Endodermal cell (in vitro differentiated cells): ENCODE data around the gene SPAG5. TPM values are rescaled to one million over a fixed set of nuclear protein-coding genes. Genes with fewer than 3 reads are reported as not detected.

Experiments
- DNase-seq: peaks from one replicate; pipeline ENCODE4 v3.0.0-alpha.2; 2017
- H3K27ac ChIP-seq: 2 replicates; pipeline ENCODE4 v1.5.1; 2013; ENCODE audit warnings: mild to moderate bottlenecking, low read depth, low read length, moderate library complexity
- H3K27me3 ChIP-seq: 2 replicates; pipeline ENCODE4 v1.6.1; 2013; ENCODE audit warnings: mild to moderate bottlenecking, low read length, moderate library complexity; ENCODE audit not compliant: insufficient read depth, control insufficient read depth, poor library complexity, severe bottlenecking
- H3K36me3 ChIP-seq: 2 replicates; pipeline ENCODE4 v1.7.0; 2013; ENCODE audit warnings: mild to moderate bottlenecking, low read length, moderate library complexity; ENCODE audit not compliant: control insufficient read depth, insufficient read depth
- H3K4me1 ChIP-seq: one replicate; pipeline ENCODE4 v1.7.0; 2013; ENCODE audit warnings: low read length; ENCODE audit not compliant: control insufficient read depth, insufficient read depth
- H3K4me3 ChIP-seq: 2 replicates; pipeline ENCODE4 v1.5.1; 2013; ENCODE audit warnings: mild to moderate bottlenecking, low read length, moderate library complexity
- H3K9ac ChIP-seq: 2 replicates; pipeline ENCODE4 v1.6.1; 2013; ENCODE audit warnings: mild to moderate bottlenecking, low read length, moderate library complexity; ENCODE audit not compliant: poor library complexity, severe bottlenecking; ENCODE audit errors: extremely low read depth
- H3K9me3 ChIP-seq: 2 replicates; pipeline ENCODE4 v1.6.1; 2013; ENCODE audit warnings: mild to moderate bottlenecking, low read length, moderate library complexity; ENCODE audit not compliant: control insufficient read depth
- H3K27ac Mint-ChIP-seq: 2 replicates; pipeline ENCODE4 v1.8.0; 2020; ENCODE audit warnings: mixed read lengths
- H3K27me3 Mint-ChIP-seq: 2 replicates; pipeline ENCODE4 v1.8.0; 2021; ENCODE audit warnings: mild to moderate bottlenecking, mixed read lengths; ENCODE audit not compliant: insufficient read depth
- H3K36me3 Mint-ChIP-seq: 2 replicates; pipeline ENCODE4 v1.8.0; 2020; ENCODE audit warnings: low read depth, mixed read lengths
- H3K4me1 Mint-ChIP-seq: 2 replicates; pipeline ENCODE4 v1.8.0; 2020; ENCODE audit warnings: mixed read lengths
- H3K4me3 Mint-ChIP-seq: 2 replicates; pipeline ENCODE4 v1.8.0; 2020; ENCODE audit warnings: mild to moderate bottlenecking, moderate library complexity, mixed read lengths
- H3K9me3 Mint-ChIP-seq: 2 replicates; pipeline ENCODE4 v1.8.0; 2020; ENCODE audit warnings: mild to moderate bottlenecking, mixed read lengths
- WGBS, 2 experiments: methylation state at CpG; one replicate each; pipeline versions ENCODE4 v1.1.5 to v1.1.7; 2013; ENCODE audit warnings: missing lambda C conversion rate in 2 of 2, mixed read lengths in 1 of 2; ENCODE audit not compliant: insufficient coverage in 1 of 2, insufficient read length in 1 of 2; 5-methylcytosine and 5-hydroxymethylcytosine counted together
- total RNA-seq, 2 donors: library from RNA; stranded (reverse); fragmentation: NEBNext Ultra II Directional in 1 of 2; extraction: Animal tissue kit (Norgen Biotek cat#: 25700) in 1 of 2; gene quantifications; 2 replicates in 1 of 2; 3 replicates in 1 of 2; pipeline ENCODE4 v1.2.1, GENCODE V29; 2021
- TF ChIP-seq, protein P1 (sequence below): fragments of 200-600 bp; sonication (generic); conservative IDR thresholded peaks from 2 replicates; pipeline ENCODE4 v1.5.0; 2021; ENCODE audit warnings: antibody characterized with exemption, mild to moderate bottlenecking

Gene SPAG5
- total RNA-seq, 2 donors from 2014 or later, result 84.8 to 132 TPM

DNA sequence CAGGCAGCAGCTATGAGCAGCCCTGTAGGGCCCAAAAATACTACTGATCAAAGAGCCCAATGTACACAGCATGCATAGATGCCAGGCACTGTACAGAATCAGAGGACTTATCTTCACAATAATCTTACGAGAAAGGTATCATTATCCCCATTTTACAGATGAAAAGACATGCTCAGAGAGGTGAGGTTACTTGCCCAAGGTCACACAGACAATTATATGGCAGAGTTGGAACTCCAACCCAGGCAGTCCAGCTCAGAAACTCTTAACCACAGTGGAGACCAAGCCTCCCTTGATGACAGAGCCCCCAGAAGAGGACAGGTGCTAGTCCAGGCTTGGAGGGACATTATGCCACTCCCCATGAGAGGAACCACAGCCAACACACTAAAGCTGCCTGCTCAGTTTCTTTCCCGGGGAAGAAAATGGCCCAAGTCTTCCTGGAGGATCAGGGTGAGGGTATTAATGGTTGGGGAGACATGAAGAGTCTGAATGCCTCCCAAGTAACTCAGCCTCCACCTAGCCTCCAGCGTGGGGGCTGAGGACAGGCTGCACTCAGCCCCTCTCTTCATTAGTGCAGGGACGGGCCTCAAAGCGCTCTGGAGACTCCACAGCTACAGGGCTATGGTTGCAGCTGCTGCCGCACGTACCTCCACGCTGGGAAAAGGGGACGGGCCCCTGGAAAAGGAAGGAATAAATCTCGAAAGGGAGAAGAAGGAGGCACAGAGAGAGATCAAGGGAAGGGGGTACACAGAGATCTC, 47.2 kb downstream of the SPAG5 start:
- peaks cover 32% of the 10 kb centered on the region for H3K36me3 Mint-ChIP-seq
- Histone ChIP-seq H3K4me3 (peak overlapping the region; percentile 86), H3K4me1 (peaks cover 4% of the 10 kb centered on the region), H3K27me3 (no peaks in the 10 kb centered on the region), H3K27ac (no peak overlapping the region), H3K36me3 (peaks cover 29% of the 10 kb centered on the region), H3K9ac (peak overlapping the region; percentile 32), H3K9me3 (no peaks in the 10 kb centered on the region)
- peak; percentile 73 for DNase-seq
- H3K9me3 Mint-ChIP-seq, result no peaks in the 10 kb centered on the region
- no peaks in the 10 kb centered on the region for H3K27me3 Mint-ChIP-seq
- H3K4me3 Mint-ChIP-seq, result peak overlapping the region; percentile 85
- 0 to 20% methylated on average over 1 to 10 of the region's 10 CpGs for WGBS, 2 experiments
- TF ChIP-seq, protein P1, sequence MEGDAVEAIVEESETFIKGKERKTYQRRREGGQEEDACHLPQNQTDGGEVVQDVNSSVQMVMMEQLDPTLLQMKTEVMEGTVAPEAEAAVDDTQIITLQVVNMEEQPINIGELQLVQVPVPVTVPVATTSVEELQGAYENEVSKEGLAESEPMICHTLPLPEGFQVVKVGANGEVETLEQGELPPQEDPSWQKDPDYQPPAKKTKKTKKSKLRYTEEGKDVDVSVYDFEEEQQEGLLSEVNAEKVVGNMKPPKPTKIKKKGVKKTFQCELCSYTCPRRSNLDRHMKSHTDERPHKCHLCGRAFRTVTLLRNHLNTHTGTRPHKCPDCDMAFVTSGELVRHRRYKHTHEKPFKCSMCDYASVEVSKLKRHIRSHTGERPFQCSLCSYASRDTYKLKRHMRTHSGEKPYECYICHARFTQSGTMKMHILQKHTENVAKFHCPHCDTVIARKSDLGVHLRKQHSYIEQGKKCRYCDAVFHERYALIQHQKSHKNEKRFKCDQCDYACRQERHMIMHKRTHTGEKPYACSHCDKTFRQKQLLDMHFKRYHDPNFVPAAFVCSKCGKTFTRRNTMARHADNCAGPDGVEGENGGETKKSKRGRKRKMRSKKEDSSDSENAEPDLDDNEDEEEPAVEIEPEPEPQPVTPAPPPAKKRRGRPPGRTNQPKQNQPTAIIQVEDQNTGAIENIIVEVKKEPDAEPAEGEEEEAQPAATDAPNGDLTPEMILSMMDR, result no peak
- H3K4me1 Mint-ChIP-seq, result peaks cover 27% of the 10 kb centered on the region
- H3K27ac Mint-ChIP-seq, result peak overlapping the region; percentile 87

DNA sequence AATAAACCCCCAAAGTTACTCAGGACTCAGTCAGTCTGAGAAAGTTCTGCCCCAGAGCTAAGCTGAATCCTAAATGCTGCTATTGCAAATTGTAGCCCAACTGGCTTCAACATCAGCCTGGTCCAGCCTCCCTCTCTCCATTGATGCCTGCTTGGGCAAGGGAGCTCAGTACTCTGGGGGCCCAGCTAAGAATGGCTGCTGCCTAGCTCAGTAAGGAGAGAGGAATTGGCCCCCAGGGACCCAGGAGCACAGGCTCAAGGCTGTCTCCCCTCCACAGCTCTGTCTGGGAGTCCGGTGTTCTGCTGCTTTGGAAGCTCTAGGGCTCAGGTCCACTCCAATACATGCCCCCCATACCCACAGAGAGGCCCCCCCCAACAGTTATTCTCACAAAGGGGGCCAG, 48.0 kb downstream of the SPAG5 start:
- peaks cover 22% of the 10 kb centered on the region for H3K36me3 ChIP-seq
- no peak overlapping the region for H3K27ac ChIP-seq
- peaks cover 25% of the 10 kb centered on the region for H3K36me3 Mint-ChIP-seq
- TF ChIP-seq, protein P1, result no peak
- no peaks in the 10 kb centered on the region for H3K9me3 ChIP-seq
- WGBS, 2 experiments, result 92% methylated on average over 1 of the region's 1 CpG; no CpG with 5 or more reads in 1 of the 2 experiments
- no peak for DNase-seq
- H3K4me1 ChIP-seq, result peaks cover 4% of the 10 kb centered on the region
- peak overlapping the region; percentile 86 for H3K4me3 ChIP-seq
- no peaks in the 10 kb centered on the region for H3K27me3 Mint-ChIP-seq
- no peaks in the 10 kb centered on the region for H3K27me3 ChIP-seq
- H3K27ac Mint-ChIP-seq, result no peak overlapping the region
- peak overlapping the region; percentile 85 for H3K4me3 Mint-ChIP-seq
- no peak overlapping the region for H3K9ac ChIP-seq
- H3K9me3 Mint-ChIP-seq, result no peaks in the 10 kb centered on the region
- peaks cover 27% of the 10 kb centered on the region for H3K4me1 Mint-ChIP-seq

DNA sequence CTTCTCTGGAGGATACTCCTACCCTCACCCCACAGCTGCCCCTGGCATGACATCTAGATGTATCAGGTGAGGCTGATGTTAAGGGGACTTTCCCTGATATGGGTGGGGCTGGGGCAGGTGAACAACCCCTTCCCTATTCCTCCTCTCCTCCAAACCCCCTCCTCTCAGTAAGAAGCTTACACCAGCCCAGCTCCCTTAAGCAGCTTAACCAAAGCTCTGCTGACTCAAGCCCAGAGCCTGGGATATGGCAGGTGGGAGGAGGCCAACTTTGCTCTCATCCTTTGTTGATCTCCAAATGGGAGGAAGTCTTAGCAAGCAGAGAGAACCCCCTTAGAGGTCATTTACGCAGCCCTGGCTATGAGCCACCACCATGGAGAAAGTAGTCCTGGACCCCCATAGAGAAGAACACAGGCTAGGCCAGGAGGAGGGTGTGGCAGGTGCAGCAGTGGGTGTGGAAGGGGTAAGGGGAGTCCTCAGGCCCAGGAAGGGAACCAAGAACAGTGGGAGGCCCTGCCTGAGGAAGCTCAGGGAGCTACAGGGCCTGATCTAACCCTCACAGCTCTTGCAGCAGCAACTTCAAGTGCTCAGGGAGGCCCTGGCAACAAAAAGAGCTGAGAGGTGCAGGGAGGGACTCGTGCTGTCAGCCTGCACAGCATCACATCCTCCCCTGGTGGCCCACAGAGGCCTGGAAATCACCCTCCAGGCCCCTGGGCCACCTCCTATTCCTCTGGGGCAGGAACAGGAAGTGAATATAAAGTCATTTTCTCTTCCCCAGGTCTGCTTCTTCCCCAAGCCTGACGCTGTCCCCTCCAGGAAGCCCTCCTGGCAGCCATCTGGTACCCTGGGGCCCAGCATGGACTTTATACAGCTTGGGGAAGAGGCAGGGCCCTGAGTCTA, 49.3 kb downstream of the SPAG5 start:
- no peaks in the 10 kb centered on the region for H3K27me3 ChIP-seq
- H3K36me3 ChIP-seq, result peaks cover 12% of the 10 kb centered on the region
- TF ChIP-seq, protein P1, result no peak
- Mint-ChIP-seq H3K36me3 (peaks cover 15% of the 10 kb centered on the region), H3K9me3 (no peaks in the 10 kb centered on the region), H3K27ac (peak overlapping the region; percentile 79), H3K4me3 (no peak overlapping the region), H3K4me1 (peaks cover 31% of the 10 kb centered on the region), H3K27me3 (no peaks in the 10 kb centered on the region)
- WGBS, 2 experiments, result 85 to 100% methylated on average over 1 to 3 of the region's 3 CpGs
- no peak overlapping the region for H3K27ac ChIP-seq
- no peak overlapping the region for H3K4me3 ChIP-seq
- no peak overlapping the region for H3K9ac ChIP-seq
- no peaks in the 10 kb centered on the region for H3K9me3 ChIP-seq
- H3K4me1 ChIP-seq, result peaks cover 4% of the 10 kb centered on the region
- DNase-seq, result peak; percentile 55
